ENCODE measurements around the gene MMP25.
"Not testable (repeated sequence)": the region's sequence is repeated elsewhere in the genome, so short reads cannot be mapped to it uniquely, and the experiment has no call there.

The MMP25 gene

GRCh38 chr16:3080024-3080423, 33.7 kb downstream of the MMP25 start:
- TF ChIP-seq, protein P1, sequence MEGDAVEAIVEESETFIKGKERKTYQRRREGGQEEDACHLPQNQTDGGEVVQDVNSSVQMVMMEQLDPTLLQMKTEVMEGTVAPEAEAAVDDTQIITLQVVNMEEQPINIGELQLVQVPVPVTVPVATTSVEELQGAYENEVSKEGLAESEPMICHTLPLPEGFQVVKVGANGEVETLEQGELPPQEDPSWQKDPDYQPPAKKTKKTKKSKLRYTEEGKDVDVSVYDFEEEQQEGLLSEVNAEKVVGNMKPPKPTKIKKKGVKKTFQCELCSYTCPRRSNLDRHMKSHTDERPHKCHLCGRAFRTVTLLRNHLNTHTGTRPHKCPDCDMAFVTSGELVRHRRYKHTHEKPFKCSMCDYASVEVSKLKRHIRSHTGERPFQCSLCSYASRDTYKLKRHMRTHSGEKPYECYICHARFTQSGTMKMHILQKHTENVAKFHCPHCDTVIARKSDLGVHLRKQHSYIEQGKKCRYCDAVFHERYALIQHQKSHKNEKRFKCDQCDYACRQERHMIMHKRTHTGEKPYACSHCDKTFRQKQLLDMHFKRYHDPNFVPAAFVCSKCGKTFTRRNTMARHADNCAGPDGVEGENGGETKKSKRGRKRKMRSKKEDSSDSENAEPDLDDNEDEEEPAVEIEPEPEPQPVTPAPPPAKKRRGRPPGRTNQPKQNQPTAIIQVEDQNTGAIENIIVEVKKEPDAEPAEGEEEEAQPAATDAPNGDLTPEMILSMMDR (IDR thresholded peaks at IDR 0.05): no peak
- Histone ChIP-seq H2AFZ (no peak overlapping the region), H3K27me3 (ENCODE audit: control insufficient read depth, insufficient read depth, low read length) (no peaks in the 10 kb centered on the region), H3K79me2 (no peaks in the 10 kb centered on the region), H3K4me1 (no peaks in the 10 kb centered on the region), H3K36me3 (ENCODE audit: control insufficient read depth, insufficient read depth, low read length) (no peaks in the 10 kb centered on the region), H3K4me3 (ENCODE audit: low read depth, low read length) (no peak overlapping the region), H3K9me3 (ENCODE audit: control insufficient read depth, low read length) (no peaks in the 10 kb centered on the region), H3K9ac (no peak overlapping the region), H3K4me2 (ENCODE audit: low read length) (no peak overlapping the region), H3K27ac (no peak overlapping the region)

DNA sequence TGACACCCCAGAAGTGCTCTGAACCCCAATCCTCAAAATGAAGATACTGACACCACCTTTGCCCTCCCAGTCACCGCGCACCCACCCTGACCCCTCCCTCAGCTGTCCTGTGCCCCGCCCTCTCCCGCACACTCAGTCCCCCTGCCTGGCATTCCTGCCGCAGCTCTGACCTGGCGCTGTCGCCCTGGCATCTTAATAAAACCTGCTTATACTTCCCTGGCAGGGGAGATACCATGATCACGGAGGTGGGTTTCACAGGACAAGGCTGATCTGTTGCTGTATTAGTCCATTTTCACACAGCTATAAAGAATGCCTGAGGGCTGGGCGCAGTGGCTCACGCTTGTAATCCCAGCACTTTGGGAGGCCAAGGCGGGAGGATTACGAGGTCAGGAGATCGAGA, 35.6 kb downstream of the MMP25 start:
- not testable (repeated sequence) for H2AFZ ChIP-seq; H3K4me1 ChIP-seq; H3K4me3 ChIP-seq (ENCODE audit: low read depth, low read length); H3K4me2 ChIP-seq (ENCODE audit: low read length); H3K9me3 ChIP-seq (ENCODE audit: control insufficient read depth, low read length); H3K79me2 ChIP-seq; H3K27ac ChIP-seq; H3K9ac ChIP-seq; H3K36me3 ChIP-seq (ENCODE audit: control insufficient read depth, insufficient read depth, low read length); H3K27me3 ChIP-seq (ENCODE audit: control insufficient read depth, insufficient read depth, low read length)

- not testable (repeated sequence) for H3K9me3 ChIP-seq (ENCODE audit: control insufficient read depth, low read length); H2AFZ ChIP-seq; H3K27ac ChIP-seq; H3K79me2 ChIP-seq; H3K9ac ChIP-seq; H3K4me1 ChIP-seq; H3K4me2 ChIP-seq (ENCODE audit: low read length); H3K4me3 ChIP-seq (ENCODE audit: low read depth, low read length); H3K36me3 ChIP-seq (ENCODE audit: control insufficient read depth, insufficient read depth, low read length); H3K27me3 ChIP-seq (ENCODE audit: control insufficient read depth, insufficient read depth, low read length)
These were observed 37.0 kb downstream of the MMP25 start for GRCh38 chr16:3083408-3083807.

GRCh38 chr16:3084491-3084890, 38.1 kb downstream of the MMP25 start:
- Histone ChIP-seq H3K4me2 (ENCODE audit: low read length) (no peak overlapping the region), H3K9me3 (ENCODE audit: control insufficient read depth, low read length) (no peaks in the 10 kb centered on the region)
- TF ChIP-seq, protein P1 (IDR thresholded peaks at IDR 0.05): no peak

GRCh38 chr16:3084969-3085670, 38.8 kb downstream of the MMP25 start:
- no peaks in the 10 kb centered on the region for H3K79me2 ChIP-seq
- H3K9ac ChIP-seq: no peak overlapping the region
- H3K36me3 ChIP-seq (ENCODE audit: control insufficient read depth, insufficient read depth, low read length): no peaks in the 10 kb centered on the region
- H3K4me1 ChIP-seq: no peaks in the 10 kb centered on the region
- TF ChIP-seq, protein P1 (IDR thresholded peaks at IDR 0.05): no peak
- H2AFZ ChIP-seq: no peak overlapping the region
- H3K4me2 ChIP-seq (ENCODE audit: low read length): no peak overlapping the region
- H3K27me3 ChIP-seq (ENCODE audit: control insufficient read depth, insufficient read depth, low read length): no peaks in the 10 kb centered on the region
- no peak overlapping the region for H3K4me3 ChIP-seq (ENCODE audit: low read depth, low read length)
- no peak overlapping the region for H3K27ac ChIP-seq
- no peaks in the 10 kb centered on the region for H3K9me3 ChIP-seq (ENCODE audit: control insufficient read depth, low read length)

More at GRCh38 chr16:3084491-3084890, 38.1 kb downstream of the MMP25 start:
- Histone ChIP-seq H3K36me3 (ENCODE audit: control insufficient read depth, insufficient read depth, low read length) (no peaks in the 10 kb centered on the region), H3K27ac (no peak overlapping the region), H3K4me1 (no peaks in the 10 kb centered on the region), H3K9ac (no peak overlapping the region), H3K79me2 (no peaks in the 10 kb centered on the region), H3K4me3 (ENCODE audit: low read depth, low read length) (no peak overlapping the region), H3K27me3 (ENCODE audit: control insufficient read depth, insufficient read depth, low read length) (no peaks in the 10 kb centered on the region), H2AFZ (no peak overlapping the region)
